NCI-H2171 treated with DMSO at 0.1 percent for 48 hours (cell line): ENCODE data around the gene TEX261.
"Not testable (repeated sequence)": the region's sequence is repeated elsewhere in the genome, so short reads cannot be mapped to it uniquely, and the experiment has no call there.

Experiments used
- DNase-seq: peaks from one replicate; lab custom pipeline; 2025; lab: John Stamatoyannopoulos, UW

Gene TEX261

DNA sequence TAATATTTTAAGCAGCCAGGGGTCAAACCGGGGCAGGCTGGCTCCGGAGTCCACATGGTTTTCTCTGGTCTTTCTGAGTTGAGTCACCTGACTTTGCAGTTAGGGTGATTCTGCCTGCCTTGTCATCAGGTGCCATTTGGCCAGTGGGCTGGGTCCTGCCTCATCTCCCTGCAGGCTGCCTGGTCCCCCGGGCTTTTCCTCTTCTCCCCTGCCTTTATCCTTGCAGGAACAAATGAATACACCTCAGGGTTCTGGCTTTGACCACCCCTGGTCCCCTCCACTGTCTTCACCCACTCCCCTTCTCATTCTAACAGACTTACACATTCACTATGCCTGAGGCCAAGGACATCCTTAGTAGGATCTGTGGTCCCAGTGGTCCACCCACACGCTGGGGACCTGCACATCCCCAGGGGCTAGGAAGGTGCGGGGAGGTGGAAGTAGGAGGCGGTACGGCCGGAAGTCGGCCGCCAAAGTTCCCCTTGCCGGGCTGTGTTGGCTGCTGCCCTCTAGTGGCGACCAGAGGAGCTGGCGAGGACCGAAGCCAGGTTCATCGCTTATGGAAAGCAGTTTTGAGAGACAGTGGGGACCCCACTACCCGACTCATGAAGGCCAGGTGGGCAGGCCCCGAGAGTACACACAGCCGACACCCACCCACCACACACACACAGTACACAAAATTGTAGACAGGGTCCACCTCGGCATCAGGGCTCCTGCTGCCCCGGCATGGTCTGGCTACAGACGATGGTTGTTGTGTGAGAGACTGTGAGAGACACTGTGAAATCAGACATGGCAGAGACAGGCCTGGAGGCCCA is 6.3 kb upstream of the TEX261 start:
- peak; percentile 74 for DNase-seq

DNA sequence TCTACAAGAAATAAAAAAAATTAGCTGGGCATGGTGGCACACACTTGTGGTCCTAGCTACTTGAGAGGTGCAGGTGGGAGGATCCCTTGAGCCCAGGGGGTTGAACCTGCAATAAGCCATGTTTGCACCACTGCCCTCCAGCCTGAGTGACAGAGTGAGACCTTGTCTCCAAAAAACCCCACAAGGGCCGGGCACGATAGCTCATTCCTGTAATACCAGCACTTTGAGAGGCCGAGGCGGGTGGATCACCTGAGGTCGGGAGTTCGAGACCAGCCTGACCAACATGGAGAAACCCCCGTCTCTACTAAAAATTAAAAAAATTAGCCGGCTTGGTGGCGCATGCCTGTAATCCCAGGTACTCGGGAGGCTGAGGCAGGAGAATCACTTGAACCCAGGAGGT is 5.3 kb upstream of the TEX261 start:
- DNase-seq: not testable (repeated sequence)

DNA sequence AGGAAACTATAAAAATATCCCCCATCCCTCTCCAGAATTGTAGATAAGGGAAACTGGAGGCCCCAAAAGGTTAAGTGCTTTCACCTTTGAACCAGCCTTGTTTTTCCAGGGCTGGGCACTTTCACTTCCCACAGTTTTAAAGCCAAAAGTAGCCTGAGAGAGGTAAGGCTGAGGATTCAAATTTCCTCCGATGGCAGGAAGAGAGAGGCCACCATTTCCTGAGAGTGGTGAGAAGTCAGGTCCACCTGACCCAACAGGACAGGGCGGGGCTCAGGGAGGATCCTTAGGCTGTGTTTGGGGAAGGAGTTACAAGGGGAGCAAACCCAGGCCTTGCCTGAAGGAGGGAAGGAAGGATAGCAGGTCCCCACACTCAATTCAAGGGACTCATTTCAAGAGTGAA is 4.7 kb upstream of the TEX261 start:
- DNase-seq: no peak

DNA sequence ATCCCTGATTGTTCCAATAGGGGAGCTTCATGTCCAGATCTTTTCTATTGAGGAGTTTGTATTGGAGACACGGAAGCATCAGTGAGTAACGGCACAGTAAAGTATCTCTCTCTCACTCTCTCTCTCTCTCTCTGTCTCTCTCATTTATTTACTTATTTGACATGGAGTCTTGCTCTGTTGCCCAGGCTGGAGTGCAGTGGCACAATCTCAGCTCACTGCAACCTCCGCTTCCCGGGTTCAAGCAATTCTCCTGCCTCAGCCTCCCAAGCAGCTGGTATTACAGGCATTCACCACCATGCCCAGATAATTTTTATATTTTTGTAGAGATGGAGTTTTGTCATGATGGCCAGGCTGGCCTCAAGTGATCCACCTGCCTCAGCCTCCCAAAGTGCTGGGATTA is 4.2 kb upstream of the TEX261 start:
- DNase-seq: not testable (repeated sequence)

DNA sequence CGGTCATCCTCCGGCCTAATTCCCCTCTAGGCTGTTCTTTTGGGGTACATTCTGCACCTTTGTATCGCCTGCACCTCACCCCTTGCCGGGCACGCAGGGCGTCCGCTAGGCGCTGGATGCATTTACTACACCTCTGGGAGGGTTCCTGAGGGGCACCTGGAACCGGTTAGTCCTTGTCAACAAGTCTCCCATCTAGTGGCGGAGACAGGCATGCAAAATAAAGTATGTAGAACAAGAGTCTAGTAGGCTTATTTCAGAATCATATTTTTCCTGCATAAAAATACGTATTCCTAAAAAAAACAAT is 705 bp upstream of the TEX261 start:
- DNase-seq: peak; percentile 70

DNA sequence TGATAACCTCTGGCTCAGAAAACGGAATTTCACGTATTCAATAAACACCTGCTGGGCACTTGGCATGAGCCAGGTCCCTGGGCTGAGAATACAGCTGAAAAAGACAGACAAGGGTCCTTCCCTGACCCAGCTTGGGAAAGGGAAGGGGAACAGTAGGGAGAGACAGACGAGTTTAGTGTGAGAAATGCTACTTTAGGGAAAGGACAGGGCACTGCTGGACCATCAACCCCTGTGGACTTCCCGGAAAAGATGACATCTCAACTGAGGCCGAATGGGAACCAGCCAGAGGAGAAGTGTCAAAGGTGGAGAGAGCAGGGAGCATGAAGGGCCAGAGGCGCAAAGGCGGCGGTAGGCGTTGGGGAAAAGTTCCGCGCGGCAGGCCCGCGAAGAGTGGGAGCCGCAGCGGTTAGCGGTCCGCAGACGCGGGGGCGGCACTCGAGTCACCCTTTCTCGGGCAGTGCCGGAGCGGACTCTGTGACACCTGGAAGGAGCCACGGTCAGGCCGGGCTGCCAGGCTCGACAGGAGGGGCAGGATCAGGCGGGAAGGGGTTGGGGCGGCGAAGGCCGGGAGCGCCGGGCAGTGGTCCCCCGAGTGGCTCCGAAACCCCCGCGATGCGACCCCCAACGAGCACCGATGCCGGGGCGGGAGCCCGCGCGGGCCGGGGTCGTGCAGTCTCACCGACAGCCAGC is 519 bp downstream of the TEX261 start:
- DNase-seq: no peak

DNA sequence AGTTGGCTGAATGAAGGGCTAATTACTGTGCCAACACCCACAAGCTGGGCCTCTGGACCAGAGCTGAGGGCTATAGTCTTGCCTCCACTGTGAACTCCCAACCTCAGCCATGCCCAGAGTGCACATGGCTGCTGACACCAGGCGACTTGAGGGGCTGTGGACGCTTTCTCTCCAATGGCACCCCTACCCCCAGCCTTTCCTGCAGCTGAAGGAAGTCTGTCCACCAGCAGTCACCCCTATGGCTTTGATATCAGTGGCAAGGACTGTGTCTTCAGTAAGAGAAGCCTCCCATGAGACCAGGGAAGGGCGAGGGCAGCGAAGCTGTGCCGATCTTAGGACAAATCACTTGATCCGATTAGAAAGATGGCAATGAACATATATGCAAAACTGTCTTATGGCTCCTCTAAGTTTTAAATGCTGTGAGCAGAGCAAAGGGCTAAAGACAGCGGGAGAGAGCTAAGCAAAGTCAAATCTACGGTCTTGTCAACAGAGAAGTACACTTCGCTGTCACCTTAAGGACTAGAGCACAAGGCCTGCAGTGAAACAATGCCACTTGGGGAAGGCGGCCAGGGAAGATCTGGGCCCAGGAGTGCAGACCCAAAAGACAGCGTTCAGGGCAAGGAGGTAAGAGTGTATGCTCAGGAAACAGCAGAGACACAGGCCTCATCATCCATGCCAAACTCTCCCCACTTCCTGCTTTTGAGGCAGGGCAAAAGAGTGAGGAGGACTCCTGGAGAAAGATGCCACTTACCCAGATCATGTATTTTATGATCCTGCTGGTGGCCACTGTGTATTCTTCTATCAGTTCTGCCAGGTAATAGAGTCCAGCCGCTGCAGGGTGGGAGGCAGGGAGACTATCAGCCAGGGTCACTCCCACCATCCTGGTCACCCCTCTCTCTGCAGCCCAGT is 1.5 kb downstream of the TEX261 start:
- no peak for DNase-seq

DNA sequence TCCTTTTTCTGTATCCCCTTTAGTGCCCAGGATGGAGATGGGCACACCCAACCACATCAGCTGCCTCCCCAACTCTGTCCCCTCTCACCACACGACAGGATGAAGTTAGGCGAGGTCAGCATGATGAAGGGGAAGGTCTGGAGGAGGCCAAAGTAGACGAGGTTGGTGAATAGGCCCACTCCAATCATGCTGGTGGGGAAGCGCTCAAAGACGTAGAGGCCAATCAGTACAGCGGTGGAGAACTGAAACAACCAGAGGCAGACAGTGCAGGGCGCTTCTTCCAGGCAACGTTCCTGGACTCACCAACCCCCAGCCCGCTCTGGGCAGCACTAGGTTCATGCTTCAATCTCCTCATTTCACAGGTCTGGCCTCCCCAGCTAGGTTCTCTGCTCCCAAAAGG is 2.9 kb downstream of the TEX261 start:
- DNase-seq: no peak

DNA sequence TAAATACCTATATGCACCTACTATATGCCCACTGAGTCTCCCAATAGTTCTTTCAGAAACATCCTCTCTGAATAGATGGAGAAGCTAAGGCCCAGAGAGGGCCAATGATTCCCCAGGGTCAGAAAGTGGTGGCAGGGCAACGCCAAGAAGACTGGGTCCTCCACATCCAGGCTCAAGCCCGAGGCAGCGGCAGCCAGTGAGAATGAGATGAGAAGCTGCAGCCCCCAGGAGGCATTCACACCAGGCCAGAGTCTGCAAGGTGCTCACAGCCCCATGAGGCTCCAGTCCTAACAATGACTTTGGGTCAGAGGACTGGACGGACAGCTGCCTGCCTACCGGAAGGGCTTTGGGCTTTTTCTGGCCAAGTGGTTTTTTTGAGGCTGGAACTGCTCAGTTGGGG is 3.5 kb downstream of the TEX261 start:
- no peak for DNase-seq

DNA sequence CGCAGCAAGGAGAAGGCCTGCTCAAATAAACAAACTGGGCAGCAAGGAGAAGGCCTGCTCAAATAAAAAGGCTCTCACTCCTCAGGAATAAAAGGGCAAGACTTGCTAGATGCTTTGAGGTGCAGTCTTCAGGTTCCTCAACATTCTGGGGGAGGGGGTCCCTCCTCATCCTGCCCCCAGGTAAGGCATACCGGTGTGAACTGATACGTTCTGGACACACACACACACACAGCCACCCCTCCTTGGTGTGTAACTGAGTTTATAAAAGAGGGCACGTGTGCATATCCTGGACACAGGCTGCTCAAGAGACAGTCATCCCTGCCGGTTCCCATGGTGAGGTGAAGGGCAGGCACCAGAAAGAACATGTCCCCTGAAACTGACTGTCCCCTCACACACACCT is 4.5 kb downstream of the TEX261 start:
- DNase-seq: no peak

DNA sequence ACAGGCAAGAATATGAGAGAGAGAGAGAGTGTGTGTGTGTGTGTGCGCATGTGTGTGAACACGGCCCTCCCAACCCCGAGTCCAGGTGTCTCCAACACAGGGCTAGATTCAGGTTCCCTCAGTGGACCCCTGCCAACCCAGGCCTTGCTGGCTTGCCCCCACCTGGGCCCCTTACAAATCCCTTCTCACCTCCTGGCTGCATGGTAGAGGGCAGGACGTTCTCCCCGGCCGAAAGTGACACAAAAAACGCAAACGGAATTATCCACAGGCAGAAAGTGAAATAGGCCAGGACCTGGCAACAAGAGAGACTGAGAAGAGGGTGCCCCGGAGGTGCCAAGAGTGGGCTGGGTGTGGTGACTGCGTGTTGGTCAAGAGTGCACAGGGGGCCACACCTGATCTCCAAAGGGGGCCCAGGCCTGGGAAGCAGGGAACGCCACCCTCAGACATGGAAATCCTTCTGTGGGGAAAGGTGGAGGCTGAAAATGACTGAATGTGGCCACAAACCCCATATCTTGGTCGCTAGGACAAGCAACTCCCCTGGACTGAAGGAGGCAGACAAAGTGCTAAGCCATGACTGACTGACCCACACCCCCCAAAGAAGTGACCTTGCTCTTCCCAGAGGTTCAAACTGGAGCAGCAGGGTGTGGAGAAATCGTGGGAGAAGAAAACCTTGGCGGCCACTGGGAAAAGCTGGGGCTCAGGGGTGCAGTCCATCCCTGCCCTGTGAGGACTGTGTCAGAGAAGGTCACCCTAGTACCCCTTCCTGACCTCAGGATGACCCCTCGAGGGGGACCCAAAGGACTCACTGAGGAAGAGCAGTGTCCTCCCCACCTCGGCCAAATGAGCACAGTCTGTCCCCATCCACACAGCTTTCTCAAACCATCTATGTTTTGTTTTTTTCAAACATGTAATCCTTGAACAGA is 5.7 kb downstream of the TEX261 start:
- no peak for DNase-seq

DNA sequence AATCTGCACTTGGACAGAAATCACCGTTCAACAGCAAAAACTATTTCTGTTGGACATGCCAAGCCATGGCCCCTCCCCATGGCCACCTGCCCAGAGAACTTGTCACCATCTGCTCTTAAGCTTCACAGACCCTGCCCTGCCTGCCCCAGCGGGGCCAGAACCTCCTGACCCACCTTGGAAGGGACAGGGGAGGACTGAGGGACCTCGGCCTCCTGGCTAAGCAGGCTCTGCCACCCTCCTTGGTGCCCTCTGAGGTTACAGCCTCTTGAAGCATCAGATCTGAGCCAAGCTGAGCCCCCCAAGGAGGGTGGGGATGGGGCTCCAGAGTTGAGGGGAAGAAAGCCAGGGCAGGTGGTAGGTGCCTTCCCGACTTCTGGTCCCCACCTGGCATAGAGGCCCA is 6.5 kb downstream of the TEX261 start:
- no peak for DNase-seq

DNA sequence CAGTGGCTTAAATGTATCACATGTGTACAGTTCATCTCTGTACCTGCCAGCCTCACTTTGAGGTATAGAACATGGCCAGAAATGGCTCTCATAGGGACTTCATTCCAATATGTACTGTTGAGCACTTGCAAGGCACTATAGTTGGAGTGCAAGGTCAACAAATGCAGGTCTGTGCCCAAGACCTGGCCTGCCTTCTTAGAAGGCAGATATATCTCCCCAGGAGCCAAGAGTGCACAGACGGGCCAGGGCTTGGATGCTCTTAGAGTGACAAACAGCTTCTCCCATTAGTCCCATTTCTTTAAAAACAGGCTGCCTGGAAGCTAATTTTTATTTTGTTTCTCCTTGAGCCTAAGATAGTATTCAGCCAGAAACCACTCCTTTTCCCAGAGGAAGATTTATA is 7.3 kb downstream of the TEX261 start:
- DNase-seq: no peak

DNA sequence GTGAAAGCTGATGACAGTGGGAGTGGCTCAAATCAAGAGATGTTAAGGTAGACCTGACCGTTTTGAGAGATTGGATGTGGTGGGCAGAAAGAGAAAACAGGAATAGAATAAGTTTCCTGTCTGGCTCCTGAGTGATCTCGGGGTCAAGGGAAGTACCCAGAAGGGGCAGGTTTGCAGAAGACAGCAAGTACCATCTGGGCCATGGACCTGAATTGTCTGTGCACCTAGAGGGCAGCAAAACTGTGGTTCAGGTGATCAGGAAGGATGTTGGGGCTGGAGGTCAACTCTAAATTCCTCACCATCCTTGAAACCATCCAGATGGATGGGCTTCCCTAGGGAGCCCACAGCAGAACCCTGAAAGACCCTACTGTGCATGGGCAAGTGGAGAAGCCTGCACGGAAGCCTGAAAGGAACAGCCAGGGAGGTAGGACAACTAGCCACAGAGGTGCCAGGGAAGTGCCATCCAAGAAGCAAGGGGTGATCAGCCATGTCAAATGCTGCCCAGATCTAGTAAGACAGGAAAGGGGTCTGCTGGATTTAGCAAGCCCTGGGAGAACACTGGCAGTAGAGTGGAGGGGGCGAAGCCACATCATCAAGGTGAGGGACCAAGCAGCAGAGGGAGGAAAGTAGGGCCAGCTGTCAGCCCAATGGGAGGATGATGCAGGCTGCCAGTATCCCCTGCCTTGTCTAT is 8.0 kb downstream of the TEX261 start:
- no peak for DNase-seq

DNA sequence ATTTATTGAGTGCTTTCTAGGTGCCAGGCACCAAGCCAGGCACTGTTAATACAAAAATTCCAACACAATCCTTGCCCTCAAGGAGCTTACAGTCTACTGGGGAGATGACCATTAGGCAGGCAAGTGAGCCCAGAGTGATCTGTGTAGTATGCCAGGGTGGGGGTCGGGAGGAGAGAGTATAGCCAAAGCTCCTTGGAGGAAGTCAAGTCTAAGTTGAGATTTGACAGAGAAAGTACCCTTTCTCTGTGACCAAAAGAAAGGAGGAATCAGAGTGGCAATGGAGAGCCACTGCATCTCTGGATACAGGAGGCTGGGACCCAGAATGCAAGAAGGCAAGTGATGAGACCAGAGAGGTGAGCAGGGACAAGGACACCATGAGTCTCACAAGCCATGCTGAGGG is 8.7 kb downstream of the TEX261 start:
- no peak for DNase-seq

DNA sequence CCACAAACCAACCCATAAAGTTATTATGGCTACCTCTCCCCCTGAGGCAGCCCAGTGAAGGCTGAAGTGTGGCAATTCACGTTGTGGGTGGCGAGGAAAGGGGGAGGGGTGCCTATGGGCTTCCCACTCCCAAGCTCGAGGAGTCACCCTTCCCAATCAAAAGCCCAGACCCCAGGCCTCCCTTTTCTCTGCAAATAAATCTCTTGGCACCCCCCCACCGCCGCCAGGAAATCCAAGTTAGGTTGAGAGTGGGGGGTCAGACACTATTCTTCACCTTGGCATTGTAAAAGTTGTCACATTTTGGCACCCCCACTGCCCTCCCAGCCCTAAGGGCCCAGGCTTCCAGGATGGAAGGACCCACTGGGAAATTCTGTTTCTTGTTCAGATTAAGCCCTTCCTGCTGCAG is 9.4 kb downstream of the TEX261 start:
- DNase-seq: no peak

DNA sequence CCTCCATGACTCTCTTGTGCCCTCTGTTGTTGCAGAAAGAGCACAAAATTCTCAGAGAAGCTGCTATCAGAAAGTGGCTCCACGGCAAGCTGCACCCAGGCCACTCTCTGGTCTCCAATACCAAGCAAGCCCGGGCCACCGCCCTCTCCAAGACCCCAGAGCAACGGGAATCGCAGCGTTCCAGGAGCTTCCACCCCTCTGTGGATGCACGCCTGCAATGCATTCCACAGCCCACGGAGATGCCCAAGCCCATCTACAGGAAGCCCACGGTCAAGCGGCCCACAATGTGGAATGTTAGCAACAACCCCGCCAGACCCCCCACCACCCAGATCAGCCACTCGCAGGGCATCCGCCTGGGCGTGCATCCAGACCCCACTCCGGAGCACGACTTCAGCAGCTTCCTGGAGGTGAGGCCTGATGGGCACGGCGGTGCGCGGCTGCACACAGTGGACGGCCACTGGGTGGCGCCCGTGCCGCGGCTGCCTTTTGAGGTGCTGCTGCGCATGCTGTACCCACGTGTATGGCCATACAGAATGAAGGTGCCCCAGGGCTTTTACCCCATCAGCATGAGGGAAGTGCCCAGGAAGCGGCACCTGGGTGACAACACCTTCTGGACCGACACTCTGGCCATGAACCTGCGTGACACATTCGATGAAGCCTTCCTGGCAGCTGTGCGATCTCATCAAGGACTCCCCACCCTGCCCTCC is 9.9 kb downstream of the TEX261 start:
- no peak for DNase-seq

DNA sequence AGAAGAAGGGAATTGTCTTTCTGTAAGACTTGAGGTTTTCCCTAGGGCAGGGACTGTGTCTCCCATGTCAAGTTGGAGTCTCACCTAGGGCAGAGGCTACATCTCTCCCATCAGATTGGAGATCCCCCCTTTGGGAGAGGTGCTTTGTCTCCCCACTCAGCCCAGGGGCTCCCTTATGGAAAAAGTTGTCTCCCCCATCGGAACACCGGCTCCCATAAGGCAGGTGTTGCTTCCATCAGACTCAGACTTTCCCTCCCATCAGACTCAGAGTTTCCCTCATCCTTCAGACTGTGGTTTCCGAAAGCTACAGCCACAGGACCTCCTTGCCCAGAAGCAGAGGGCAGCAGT is 10.5 kb downstream of the TEX261 start:
- no peak for DNase-seq

DNA sequence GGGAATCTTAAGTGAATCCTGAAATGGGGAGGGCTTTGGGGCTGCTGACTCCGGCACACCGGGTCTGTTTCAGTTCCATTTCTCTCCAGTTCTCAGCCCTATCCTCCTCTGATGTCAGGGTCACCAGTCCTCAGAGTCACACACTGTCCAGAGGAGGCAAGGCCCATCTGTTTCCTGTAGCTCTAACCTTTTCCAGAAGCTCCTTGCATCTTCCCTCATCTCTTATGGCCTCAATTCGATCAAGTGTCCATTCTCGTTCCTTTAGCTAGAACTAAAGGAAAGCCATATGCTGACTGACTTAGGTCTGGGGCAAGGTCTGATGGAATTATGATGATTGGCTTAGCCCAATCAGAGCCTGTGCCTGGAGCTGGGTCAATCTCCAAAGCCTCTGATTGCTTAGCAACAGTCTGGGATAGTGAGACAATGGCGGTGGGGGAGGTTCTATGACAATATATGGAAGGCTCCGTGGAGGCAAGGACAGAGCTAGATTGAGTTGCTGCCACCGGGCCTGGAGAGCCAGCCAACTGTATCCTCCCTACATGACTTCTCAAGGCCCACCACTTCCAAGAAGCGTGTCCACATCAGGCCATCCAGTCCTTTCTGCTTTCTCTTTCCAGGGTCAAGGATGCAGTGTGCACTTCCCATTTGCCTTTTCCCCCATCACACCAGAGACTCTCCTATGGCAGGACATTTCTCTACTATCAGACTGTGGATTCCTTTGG is 11.0 kb downstream of the TEX261 start:
- no peak for DNase-seq

DNA sequence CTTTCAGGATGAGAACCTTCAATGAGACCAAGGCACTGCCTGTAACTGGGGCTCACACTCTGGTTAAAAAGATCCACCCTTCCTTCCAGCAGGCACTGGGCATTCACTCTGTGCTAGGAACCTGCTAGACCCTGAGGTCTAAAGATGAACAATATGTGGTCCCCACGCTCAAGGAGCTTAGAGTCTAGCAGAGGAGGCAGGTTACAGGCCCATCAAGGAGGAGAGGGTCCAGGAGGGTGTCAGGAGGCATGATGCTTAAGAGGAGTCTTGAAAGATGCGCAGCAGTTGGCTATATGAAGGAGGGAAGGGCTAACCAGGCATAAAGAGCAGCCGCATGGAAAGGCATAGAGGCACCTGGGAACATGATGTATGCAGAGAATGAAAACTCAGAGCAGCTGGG is 11.7 kb downstream of the TEX261 start:
- no peak for DNase-seq
